Right lung (tissue), 5 donors: ENCODE data around the gene SH2D5. TPM values are rescaled to one million over a fixed set of nuclear protein-coding genes. Genes with fewer than 3 reads are reported as not detected.

Source experiments
- polyA plus RNA-seq, 5 donors: library from polyadenylated mRNA; unstranded; fragments of 120-200 nt; gene quantifications; one replicate each; pipeline versions ENCODE4 v1.2.1 to v1.2.3, GENCODE V29; 2013; ENCODE audit warnings: inconsistent platforms in 1 of 5, low replicate concordance in 1 of 5; ENCODE audit not compliant: insufficient read length in 5 of 5, insufficient read depth in 1 of 5

SH2D5 gene
- polyA plus RNA-seq, 5 donors: 0.05 to 0.19 (median 0.10) TPM; not detected in 2

Other genes with a start within 250 kb of the SH2D5 start
- 10 to 100 TPM; 52.4 to 80.9 (median 70.7) TPM for gene CAMK2N1, start 246.5 kb downstream of the SH2D5 start, polyA plus RNA-seq
- 10 to 100 TPM; 20.5 to 26.8 (median 23.4) TPM for gene MUL1, start 224.6 kb downstream of the SH2D5 start, polyA plus RNA-seq
- 1 to 10 TPM in 1 of 5 donors, under 1 TPM in 4; 0.33 to 1.3 (median 0.37) TPM for gene FAM43B, start 180.1 kb downstream of the SH2D5 start, polyA plus RNA-seq
- gene CDA, start 143.6 kb downstream of the SH2D5 start, polyA plus RNA-seq: 1 to 10 TPM in 1 of 5 donors, under 1 TPM in 4; 0.47 to 1.2 (median 0.61) TPM
- gene PINK1, start 99.2 kb downstream of the SH2D5 start, polyA plus RNA-seq: 10 to 100 TPM; 32.0 to 36.5 (median 34.0) TPM
- gene DDOST, start 71.3 kb downstream of the SH2D5 start, polyA plus RNA-seq: 100 to 1,000 TPM; 210 to 229 (median 215) TPM
- gene KIF17, start 14.7 kb downstream of the SH2D5 start, polyA plus RNA-seq: 10 to 100 TPM in 2 of 5 donors, 1 to 10 TPM in 3; 5.5 to 12.1 (median 8.4) TPM
- 100 to 1,000 TPM; 280 to 430 (median 419) TPM for gene HP1BP3, start 54.6 kb upstream of the SH2D5 start, polyA plus RNA-seq